OCI-LY7 (cell line): ENCODE data around the gene TCERG1L. TPM values are rescaled to one million over a fixed set of nuclear protein-coding genes. Genes with fewer than 3 reads are reported as not detected.

Source experiments
- BruUV-seq: library from RNA; stranded (reverse); fragments of 400-500 nt; replicated peaks from 2 replicates; lab custom pipeline; 2021; lab: Mats Ljungman, UMichigan
- CTCF ChIA-PET: fragments of 300-600 bp; sonication (Branson Sonifier 250); formaldehyde crosslinking; loops from one replicate; lab custom pipeline; 2022; ENCODE audit warnings: antibody characterized with exemption; ENCODE audit not compliant: unreplicated experiment; lab: Charles Lee
- POLR2A ChIA-PET: fragments of 300-600 bp; sonication (Branson Sonifier 250); formaldehyde crosslinking; loops from one replicate; lab custom pipeline; 2022; ENCODE audit warnings: antibody characterized with exemption; lab: Charles Lee
- DNase-seq: peaks from one replicate; pipeline ENCODE4 v3.0.0-alpha.2; 2015; ENCODE audit warnings: low spot score
- H2AFZ ChIP-seq: fragments of 200-600 bp; sonication (generic), shearing (Covaris generic); 2 replicates; pipeline ENCODE4 v1.6.1; 2014; ENCODE audit warnings: mild to moderate bottlenecking, antibody characterized with exemption, low read length, moderate library complexity
- H3K27ac ChIP-seq: fragments of 200-600 bp; sonication (generic); 2 replicates; pipeline ENCODE4 v1.5.1; 2014; ENCODE audit warnings: mixed run types, low read depth, mild to moderate bottlenecking, moderate library complexity, low read length, inconsistent platforms; ENCODE audit not compliant: poor library complexity, severe bottlenecking
- H3K36me3 ChIP-seq: fragments of 200-600 bp; sonication (generic); 2 replicates; pipeline ENCODE4 v1.6.1; 2014; ENCODE audit warnings: mild to moderate bottlenecking, antibody characterized with exemption, low read length, moderate library complexity, mixed read lengths; ENCODE audit not compliant: insufficient read depth
- H3K4me1 ChIP-seq: fragments of 200-600 bp; sonication (generic); 2 replicates; pipeline ENCODE4 v1.5.1; 2014; ENCODE audit warnings: mild to moderate bottlenecking, low read length; ENCODE audit not compliant: insufficient read depth, poor library complexity, severe bottlenecking
- H3K4me2 ChIP-seq: fragments of 200-600 bp; sonication (generic); 2 replicates; pipeline ENCODE4 v1.6.1; 2014; ENCODE audit warnings: mild to moderate bottlenecking, low read length
- H3K4me3 ChIP-seq: fragments of 200-600 bp; sonication (generic); 2 replicates; pipeline ENCODE4 v1.5.1; 2014; ENCODE audit warnings: mild to moderate bottlenecking, low read depth, low read length; ENCODE audit not compliant: poor library complexity, severe bottlenecking
- H3K79me2 ChIP-seq: fragments of 200-600 bp; sonication (generic); 2 replicates; pipeline ENCODE4 v1.6.1; 2016; ENCODE audit warnings: low read depth, mild to moderate bottlenecking, low read length, moderate library complexity, mixed read lengths; ENCODE audit not compliant: insufficient read depth
- H3K9me2 ChIP-seq: fragments of 200-600 bp; sonication (generic); 2 replicates; pipeline ENCODE4 v1.6.1; 2016; ENCODE audit warnings: mild to moderate bottlenecking, low read length, mixed read lengths; ENCODE audit not compliant: insufficient read depth
- H3K9me3 ChIP-seq: fragments of 200-600 bp; sonication (generic); 2 replicates; pipeline ENCODE4 v1.6.1; 2014; ENCODE audit warnings: mild to moderate bottlenecking, mixed run types, low read length, mixed read lengths
- H4K20me1 ChIP-seq: fragments of 200-600 bp; sonication (generic); 2 replicates; pipeline ENCODE4 v1.6.1; 2014; ENCODE audit warnings: mild to moderate bottlenecking, antibody characterized with exemption, low read length, moderate library complexity, mixed read lengths; ENCODE audit not compliant: insufficient read depth
- CTCF ChIP-seq: fragments of 200-600 bp; sonication (generic); conservative IDR thresholded peaks from 2 replicates; pipeline ENCODE4 v1.5.1; 2014; ENCODE audit warnings: mild to moderate bottlenecking, antibody characterized with exemption, low read length, moderate library complexity, mixed read lengths
- EZH2phosphoT487 ChIP-seq: fragments of 200-600 bp; sonication (generic); IDR thresholded peaks from 2 replicates; pipeline ENCODE4 v1.6.1; 2018; ENCODE audit warnings: low read depth, borderline replicate concordance, mild to moderate bottlenecking, mixed run types, antibody characterized with exemption, low read length, moderate library complexity, mixed read lengths
- intact Hi-C: fragments of 100-400 bp; cut with micrococcal nuclease; formaldehyde crosslinking; loops from one replicate; pipeline ENCODE4 v1.10.0; 2022; ENCODE audit not compliant: unreplicated experiment
- total RNA-seq, 2 experiments: library from RNA; depleted of rRNA in 1 of 2; stranded (reverse); fragments of >200 nt in 1 of 2; shearing (Covaris generic) in 1 of 2; gene quantifications; 2 replicates each; pipeline ENCODE4 v1.2.3, GENCODE V29; 2014 to 2022

TCERG1L gene
- total RNA-seq, 2 experiments from 2014 or later: not detected

- Histone ChIP-seq H3K9me2 (no peaks in the 10 kb centered on the region), H3K36me3 (no peaks in the 10 kb centered on the region), H4K20me1 (no peaks in the 10 kb centered on the region), H3K79me2 (no peaks in the 10 kb centered on the region), H3K4me2 (no peak overlapping the region), H3K4me3 (no peak overlapping the region), H3K9me3 (no peaks in the 10 kb centered on the region), H3K27ac (no peak overlapping the region), H2AFZ (no peak overlapping the region), H3K4me1 (no peaks in the 10 kb centered on the region)
- DNase-seq: no peak
- intact Hi-C loops: no loop called here
- TF ChIP-seq CTCF (no peak), EZH2phosphoT487 (no peak)
- no TSS peak for BruUV-seq
- CTCF ChIA-PET: no interaction called here
- POLR2A ChIA-PET: no interaction called here
Observed at GRCh38 chr10:131226446-131227162, 84.9 kb downstream of the TCERG1L start.

GRCh38 chr10:131224106-131224505, 87.4 kb downstream of the TCERG1L start:
- POLR2A ChIA-PET: no interaction called here

More at GRCh38 chr10:131224106-131224505, 87.4 kb downstream of the TCERG1L start:
- no peaks in the 10 kb centered on the region for H3K9me3 ChIP-seq
- no peaks in the 10 kb centered on the region for H3K9me2 ChIP-seq
- no peak overlapping the region for H3K4me2 ChIP-seq
- CTCF ChIA-PET: no interaction called here
- TF ChIP-seq CTCF (no peak), EZH2phosphoT487 (no peak)
- no peak overlapping the region for H3K27ac ChIP-seq
- intact Hi-C loops: no loop called here
- no peaks in the 10 kb centered on the region for H4K20me1 ChIP-seq
- H3K36me3 ChIP-seq: no peaks in the 10 kb centered on the region
- H3K4me1 ChIP-seq: no peaks in the 10 kb centered on the region
- H2AFZ ChIP-seq: no peak overlapping the region
- DNase-seq: no peak
- H3K79me2 ChIP-seq: no peaks in the 10 kb centered on the region
- BruUV-seq: no TSS peak
- no peak overlapping the region for H3K4me3 ChIP-seq
